GM21723 (cell line): Measurements from ENCODE around the gene LPAR3.
"Not testable (repeated sequence)": the region's sequence is repeated elsewhere in the genome, so short reads cannot be mapped to it uniquely, and the experiment has no call there.

Source experiments
- ATAC-seq: cut with Tn5 transposase; IDR thresholded peaks from one replicate; pipeline ENCODE4 v1.9.1; 2021; ENCODE audit warnings: mild to moderate bottlenecking, moderate library complexity; ENCODE audit not compliant: unreplicated experiment

Gene LPAR3

GRCh38 chr1:84892705-84893618 is at the start of gene LPAR3:
Gene LPAR3 (minus strand): TSS chr1:84893206. CDS start chr1:84866120, 27,086 bp downstream.
- ATAC-seq, result no peak

GRCh38 chr1:84941843-84942242 is 48.8 kb upstream of the LPAR3 start:
- ATAC-seq, result no peak

- ATAC-seq, result no peak
These were observed 47.5 kb upstream of the LPAR3 start for GRCh38 chr1:84940481-84940880.

- no peak for ATAC-seq
These were observed 46.8 kb upstream of the LPAR3 start for GRCh38 chr1:84939761-84940160.

GRCh38 chr1:84939151-84939550 is 46.1 kb upstream of the LPAR3 start:
- ATAC-seq, result no peak

- peak; percentile 69 for ATAC-seq
These were observed 43.3 kb upstream of the LPAR3 start for GRCh38 chr1:84936116-84936810.

GRCh38 chr1:84933011-84933611 is 40.1 kb upstream of the LPAR3 start:
- ATAC-seq, result no peak

GRCh38 chr1:84930831-84931230 is 37.8 kb upstream of the LPAR3 start:
- ATAC-seq, result no peak

GRCh38 chr1:84930329-84930728 is 37.3 kb upstream of the LPAR3 start:
- no peak for ATAC-seq

- ATAC-seq, result no peak
These were observed 36.6 kb upstream of the LPAR3 start for GRCh38 chr1:84929581-84929980.

GRCh38 chr1:84928979-84929378 is 36.0 kb upstream of the LPAR3 start:
- ATAC-seq, result no peak

GRCh38 chr1:84923317-84923716 is 30.3 kb upstream of the LPAR3 start:
- ATAC-seq, result no peak

- no peak for ATAC-seq
These were observed 27.2 kb upstream of the LPAR3 start for GRCh38 chr1:84920159-84920558.

- ATAC-seq, result no peak
These were observed 26.5 kb upstream of the LPAR3 start for GRCh38 chr1:84919461-84919970.

GRCh38 chr1:84918726-84919336 is 25.8 kb upstream of the LPAR3 start:
- ATAC-seq, result no peak

- no peak for ATAC-seq
These were observed 23.9 kb upstream of the LPAR3 start for GRCh38 chr1:84916897-84917296.

- no peak for ATAC-seq
These were observed 20.5 kb upstream of the LPAR3 start for GRCh38 chr1:84913555-84913892.

- no peak for ATAC-seq
These were observed 19.9 kb upstream of the LPAR3 start for GRCh38 chr1:84912726-84913554.

GRCh38 chr1:84908746-84909464 is 15.9 kb upstream of the LPAR3 start:
- ATAC-seq, result not testable (repeated sequence)
